ENCODE results near the gene OTUD7B. TPM values are rescaled to one million over a fixed set of nuclear protein-coding genes. Genes with fewer than 3 reads are reported as not detected.

OTUD7B gene
- total and polyA plus RNA-seq, 9 of the 15 experiments (the other 6 are each of a cell fraction or from before 2014, with no cell fraction given), result 0.96 to 18.8 (median 7.4) TPM

- TF ChIP-seq ARID4B (CRISPR knock-in tag; IDR thresholded peaks at IDR 0.05) (peak; percentile 79), MEIS2 (IDR thresholded peaks at IDR 0.05; ENCODE audit: partially characterized antibody) (peak; percentile 25), HOXB6 (CRISPR knock-in tag; IDR thresholded peaks at IDR 0.05; ENCODE audit: borderline replicate concordance) (no peak), BDP1 (IDR thresholded peaks at IDR 0.05; ENCODE audit: insufficient read depth, insufficient read length) (no peak), SIN3B (IDR thresholded peaks at IDR 0.05; ENCODE audit: low read depth) (no peak), POLR2B (IDR thresholded peaks at IDR 0.05; ENCODE audit: low read depth, partially characterized antibody) (no peak), ZBTB9 (CRISPR knock-in tag; IDR thresholded peaks at IDR 0.05) (no peak), ELK3 (CRISPR knock-in tag; IDR thresholded peaks at IDR 0.05) (no peak), BRD9 (IDR thresholded peaks at IDR 0.05; ENCODE audit: low read depth, partially characterized antibody) (peak; percentile 91), ZNF766 (CRISPR knock-in tag; conservative IDR thresholded peaks at IDR 0.05) (no peak; the same call in none of the 2 replicates), ZNF12 (CRISPR knock-in tag; IDR thresholded peaks at IDR 0.05) (no peak), PRPF4 (IDR thresholded peaks at IDR 0.05; ENCODE audit: insufficient read depth, low read depth, low read length, poor library complexity, severe bottlenecking) (no peak), ATF1 (CRISPR knock-in tag; IDR thresholded peaks at IDR 0.05) (no peak), ATF1 (tag; IDR thresholded peaks at IDR 0.05) (peak; percentile 73), TAL1 (IDR thresholded peaks at IDR 0.05) (peak; percentile 18; the same call in 1 of the 2 replicates), EWSR1 (IDR thresholded peaks at IDR 0.05; ENCODE audit: borderline replicate concordance, low read depth, partially characterized antibody) (no peak), HDAC3 (IDR thresholded peaks at IDR 0.05; ENCODE audit: borderline replicate concordance, partially characterized antibody) (no peak), CEBPZ (IDR thresholded peaks at IDR 0.05; ENCODE audit: borderline replicate concordance, low read depth, low read length) (no peak)
Measured at GRCh38 chr1:149888247-149888998, 122.1 kb downstream of the OTUD7B start (continued).

Measured in K562 (cell line).